GM23338 (cell line): Measurements from ENCODE around the gene GON7.

ENCODE experiments used
- CTCF ChIP-seq, 2 experiments: fragments of 200-600 bp in 1 of 2; sonication (generic) in 1 of 2; conservative IDR thresholded peaks; 2 replicates each; pipeline versions ENCODE4 v1.5.1 to v1.6.1; 2016 to 2017; ENCODE audit warnings: antibody characterized with exemption in 2 of 2, low read depth in 2 of 2, mild to moderate bottlenecking in 2 of 2, moderate library complexity in 1 of 2
- EZH2phosphoT487 ChIP-seq: fragments of 200-600 bp; sonication (generic); IDR thresholded peaks from one replicate; pipeline ENCODE4 v1.8.1; 2018; ENCODE audit warnings: antibody characterized with exemption; ENCODE audit not compliant: unreplicated experiment
- JUNB ChIP-seq: IDR thresholded peaks from one replicate; pipeline ENCODE4 v1.6.1; 2016; ENCODE audit warnings: antibody characterized with exemption; ENCODE audit not compliant: unreplicated experiment
- POLR2AphosphoS5 ChIP-seq: IDR thresholded peaks from 2 replicates; pipeline ENCODE4 v1.6.1; 2016; ENCODE audit warnings: antibody characterized with exemption, low read depth
- REST ChIP-seq: IDR thresholded peaks from one replicate; pipeline ENCODE4 v1.6.1; 2018; ENCODE audit warnings: antibody characterized with exemption; ENCODE audit not compliant: unreplicated experiment
- ZNF331 ChIP-seq: fragments of 250-450 bp; sonication (Bioruptor Pico); IDR thresholded peaks from 2 replicates; pipeline ENCODE4 v1.5.0; 2020; ENCODE audit warnings: low read depth, mild to moderate bottlenecking, moderate library complexity
- ZNF462 ChIP-seq: fragments of 250-450 bp; sonication (Bioruptor Pico); IDR thresholded peaks from 2 replicates; pipeline ENCODE4 v1.5.0; 2020; ENCODE audit warnings: mild to moderate bottlenecking, moderate library complexity

- TF ChIP-seq POLR2AphosphoS5 (no peak), REST (no peak), CTCF (conservative IDR thresholded peaks at IDR 0.05; ENCODE audit: low read depth in 2 of 2) (no peak), EZH2phosphoT487 (no peak), ZNF331 (no peak), ZNF462 (CRISPR knock-in tag) (no peak), JUNB (no peak)
Measured at GRCh38 chr14:93249128-93249831, 42.4 kb upstream of the GON7 start.
